Measurements from ENCODE around the gene TFCP2. TPM values are rescaled to one million over a fixed set of nuclear protein-coding genes. Genes with fewer than 3 reads are reported as not detected.

The TFCP2 gene
- polyA plus RNA-seq, 1 donor (not counting 4 experiments of a cell fraction or from before 2014, with no cell fraction given), result 27.2 TPM

GRCh38 chr12:51055060-51055459 is 117.9 kb downstream of the TFCP2 start:
- H3K9me3 ChIP-seq (ENCODE audit: control insufficient read depth, low read depth, low read length), result no peaks in the 10 kb centered on the region
- H3K79me2 ChIP-seq (ENCODE audit: control insufficient read depth, insufficient read depth, low read length), result peaks cover 2% of the 10 kb centered on the region
- no peak overlapping the region for H3K4me2 ChIP-seq (ENCODE audit: control insufficient read depth, extremely low read depth, insufficient read depth, low read depth, low read length)
- no peak overlapping the region for H3K27ac ChIP-seq (ENCODE audit: control insufficient read depth, insufficient read depth, low read length)
- TF ChIP-seq CTCF (optimal IDR thresholded peaks at IDR 0.05 in 1 of 3, IDR thresholded peaks at IDR 0.05 in 1 of 3, conservative IDR thresholded peaks at IDR 0.05 in 1 of 3; ENCODE audit: extremely low read depth in 1 of 3, insufficient read depth in 2 of 3, low read length in 3 of 3) (no peak), EZH2 (IDR thresholded peaks at IDR 0.05; ENCODE audit: low read length) (no peak)
- H3K36me3 ChIP-seq (ENCODE audit: control insufficient read depth in 2 of 2, extremely low read depth in 1 of 2, insufficient read depth in 2 of 2, low read length in 2 of 2), result peaks cover 22 to 26% of the 10 kb centered on the region in 2 experiments
- DNase-seq (ENCODE audit: low read depth, low spot score) (no peak), FAIRE-seq (no peak)
- H3K9ac ChIP-seq (ENCODE audit: control insufficient read depth, extremely low read depth, insufficient read depth, low read length), result no peak overlapping the region
- no peaks in the 10 kb centered on the region for H4K20me1 ChIP-seq (ENCODE audit: control insufficient read depth, extremely low read depth, insufficient read depth, low read length)
- no peaks in the 10 kb centered on the region for H3K27me3 ChIP-seq (ENCODE audit: control insufficient read depth, extremely low read depth, insufficient read depth, low read length)
- dilution Hi-C loops (cut with MboI; ENCODE audit: extremely low pct_ligation_motif_present, low sequenced_read_pairs), result no loop called here
- H3K4me1 ChIP-seq (ENCODE audit: control insufficient read depth, extremely low read depth, insufficient read depth, low read length), result peaks cover 4% of the 10 kb centered on the region
- H3K4me3 ChIP-seq (ENCODE audit: control insufficient read depth in 2 of 3, extremely low read depth in 1 of 3, insufficient read depth in 2 of 3, low read depth in 1 of 3, low read length in 3 of 3), result no peak overlapping the region
- H3K9me1 ChIP-seq (ENCODE audit: control insufficient read depth, extremely low read depth, insufficient read depth, low read length), result peaks cover 2% of the 10 kb centered on the region
- H2AFZ ChIP-seq (ENCODE audit: control insufficient read depth, low read length), result no peak overlapping the region

- H2AFZ ChIP-seq (ENCODE audit: control insufficient read depth, low read length), result no peak overlapping the region
- peaks cover 20% of the 10 kb centered on the region for H3K4me1 ChIP-seq (ENCODE audit: control insufficient read depth, extremely low read depth, insufficient read depth, low read length)
- no peak overlapping the region for H3K27ac ChIP-seq (ENCODE audit: control insufficient read depth, insufficient read depth, low read length)
- H3K4me2 ChIP-seq (ENCODE audit: control insufficient read depth, extremely low read depth, insufficient read depth, low read depth, low read length), result no peak overlapping the region
- H3K9ac ChIP-seq (ENCODE audit: control insufficient read depth, extremely low read depth, insufficient read depth, low read length), result no peak overlapping the region
- H3K79me2 ChIP-seq (ENCODE audit: control insufficient read depth, insufficient read depth, low read length), result peaks cover 18% of the 10 kb centered on the region
- H4K20me1 ChIP-seq (ENCODE audit: control insufficient read depth, extremely low read depth, insufficient read depth, low read length), result no peaks in the 10 kb centered on the region
- no peaks in the 10 kb centered on the region for H3K9me3 ChIP-seq (ENCODE audit: control insufficient read depth, low read depth, low read length)
- TF ChIP-seq CTCF (optimal IDR thresholded peaks at IDR 0.05 in 1 of 3, IDR thresholded peaks at IDR 0.05 in 1 of 3, conservative IDR thresholded peaks at IDR 0.05 in 1 of 3; ENCODE audit: extremely low read depth in 1 of 3, insufficient read depth in 2 of 3, low read length in 3 of 3), result no peak
- TF ChIP-seq EZH2 (IDR thresholded peaks at IDR 0.05; ENCODE audit: low read length), result no peak
- DNase-seq (ENCODE audit: low read depth, low spot score) (no peak), FAIRE-seq (no peak)
- H3K36me3 ChIP-seq (ENCODE audit: control insufficient read depth in 2 of 2, extremely low read depth in 1 of 2, insufficient read depth in 2 of 2, low read length in 2 of 2), result peaks cover 11 to 18% of the 10 kb centered on the region in 2 experiments
- dilution Hi-C loops (cut with MboI; ENCODE audit: extremely low pct_ligation_motif_present, low sequenced_read_pairs), result no loop called here
- H3K4me3 ChIP-seq (ENCODE audit: control insufficient read depth in 2 of 3, extremely low read depth in 1 of 3, insufficient read depth in 2 of 3, low read depth in 1 of 3, low read length in 3 of 3), result no peak overlapping the region
- H3K9me1 ChIP-seq (ENCODE audit: control insufficient read depth, extremely low read depth, insufficient read depth, low read length), result no peaks in the 10 kb centered on the region
- H3K27me3 ChIP-seq (ENCODE audit: control insufficient read depth, extremely low read depth, insufficient read depth, low read length), result no peaks in the 10 kb centered on the region
These were observed 121.1 kb downstream of the TFCP2 start for GRCh38 chr12:51051787-51052186.
